ENCODE measurements around the gene ARHGAP42. TPM values are rescaled to one million over a fixed set of nuclear protein-coding genes. Genes with fewer than 3 reads are reported as not detected.

Gene ARHGAP42
- total RNA-seq, 1 donor from 2014 or later, result 33.2 TPM

GRCh38 chr11:100965346-100965745, 278.3 kb downstream of the ARHGAP42 start:
- no peaks in the 10 kb centered on the region for H3K27me3 Mint-ChIP-seq (ENCODE audit: low read depth, unreplicated experiment)
- H3K9ac ChIP-seq (ENCODE audit: low read length), result no peak overlapping the region
- peaks cover 16% of the 10 kb centered on the region for H3K36me3 Mint-ChIP-seq (ENCODE audit: low read depth, unreplicated experiment)
- H3K36me3 ChIP-seq (ENCODE audit: insufficient read depth, low read length), result peaks cover 4% of the 10 kb centered on the region
- H3K4me3 ChIP-seq (ENCODE audit: insufficient read depth, low read depth, low read length), result no peak overlapping the region
- no peaks in the 10 kb centered on the region for H3K4me1 ChIP-seq (ENCODE audit: insufficient read depth, low read length)
- no peak overlapping the region for H3K4me3 Mint-ChIP-seq (ENCODE audit: unreplicated experiment)
- TF ChIP-seq, protein P1, sequence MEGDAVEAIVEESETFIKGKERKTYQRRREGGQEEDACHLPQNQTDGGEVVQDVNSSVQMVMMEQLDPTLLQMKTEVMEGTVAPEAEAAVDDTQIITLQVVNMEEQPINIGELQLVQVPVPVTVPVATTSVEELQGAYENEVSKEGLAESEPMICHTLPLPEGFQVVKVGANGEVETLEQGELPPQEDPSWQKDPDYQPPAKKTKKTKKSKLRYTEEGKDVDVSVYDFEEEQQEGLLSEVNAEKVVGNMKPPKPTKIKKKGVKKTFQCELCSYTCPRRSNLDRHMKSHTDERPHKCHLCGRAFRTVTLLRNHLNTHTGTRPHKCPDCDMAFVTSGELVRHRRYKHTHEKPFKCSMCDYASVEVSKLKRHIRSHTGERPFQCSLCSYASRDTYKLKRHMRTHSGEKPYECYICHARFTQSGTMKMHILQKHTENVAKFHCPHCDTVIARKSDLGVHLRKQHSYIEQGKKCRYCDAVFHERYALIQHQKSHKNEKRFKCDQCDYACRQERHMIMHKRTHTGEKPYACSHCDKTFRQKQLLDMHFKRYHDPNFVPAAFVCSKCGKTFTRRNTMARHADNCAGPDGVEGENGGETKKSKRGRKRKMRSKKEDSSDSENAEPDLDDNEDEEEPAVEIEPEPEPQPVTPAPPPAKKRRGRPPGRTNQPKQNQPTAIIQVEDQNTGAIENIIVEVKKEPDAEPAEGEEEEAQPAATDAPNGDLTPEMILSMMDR (IDR thresholded peaks at IDR 0.05; ENCODE audit: insufficient read depth, low read depth, low read length), result no peak
- TF ChIP-seq EZH2 (IDR thresholded peaks at IDR 0.05; ENCODE audit: insufficient read depth, low read length), result no peak
- H3K4me2 ChIP-seq (ENCODE audit: low read length), result no peak overlapping the region
- no peaks in the 10 kb centered on the region for H3K9me3 ChIP-seq (ENCODE audit: insufficient read depth, low read depth, low read length)
- no peaks in the 10 kb centered on the region for H4K20me1 ChIP-seq (ENCODE audit: insufficient read depth, low read length)
- H2AFZ ChIP-seq (ENCODE audit: low read depth, low read length), result no peak overlapping the region
- no peak overlapping the region for H3K27ac Mint-ChIP-seq (ENCODE audit: unreplicated experiment)
- no peaks in the 10 kb centered on the region for H3K27me3 ChIP-seq (ENCODE audit: insufficient read depth, low read length)
- no peak for DNase-seq (ENCODE audit: low read depth)
- FAIRE-seq, result no peak
- peaks cover 6% of the 10 kb centered on the region for H3K9me3 Mint-ChIP-seq (ENCODE audit: unreplicated experiment)
- H3K79me2 ChIP-seq (ENCODE audit: insufficient read depth, low read length), result no peaks in the 10 kb centered on the region
- H3K27ac ChIP-seq (ENCODE audit: low read depth, low read length), result no peak overlapping the region
- peaks cover 5% of the 10 kb centered on the region for H3K4me1 Mint-ChIP-seq (ENCODE audit: low read depth, unreplicated experiment)

DNA sequence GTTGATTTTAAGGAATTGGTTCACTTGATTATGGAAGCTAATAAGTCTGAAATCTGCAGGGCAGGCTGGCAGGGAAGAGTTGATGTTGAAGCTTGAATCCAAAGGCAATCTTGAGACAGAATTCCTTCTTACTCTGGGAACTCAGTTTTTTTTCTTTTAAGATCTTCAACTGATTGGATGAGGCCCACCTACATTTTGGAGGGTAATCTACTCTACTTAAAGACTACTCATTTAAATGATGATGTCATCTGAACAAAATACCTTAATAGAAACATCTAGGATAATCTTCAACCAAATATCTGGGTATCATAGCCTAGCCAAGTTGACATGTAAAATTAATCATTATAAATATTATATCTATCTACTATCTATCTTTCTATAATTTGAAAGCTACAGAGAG, 279.3 kb downstream of the ARHGAP42 start:
- DNase-seq (ENCODE audit: low read depth) (no peak), FAIRE-seq (no peak)
- Mint-ChIP-seq H3K4me1 (ENCODE audit: low read depth, unreplicated experiment) (peaks cover 5% of the 10 kb centered on the region), H3K36me3 (ENCODE audit: low read depth, unreplicated experiment) (peaks cover 19% of the 10 kb centered on the region), H3K27ac (ENCODE audit: unreplicated experiment) (no peak overlapping the region), H3K27me3 (ENCODE audit: low read depth, unreplicated experiment) (no peaks in the 10 kb centered on the region), H3K4me3 (ENCODE audit: unreplicated experiment) (no peak overlapping the region), H3K9me3 (ENCODE audit: unreplicated experiment) (peaks cover 6% of the 10 kb centered on the region)
- no peak overlapping the region for H3K4me3 ChIP-seq (ENCODE audit: insufficient read depth, low read depth, low read length)
- H2AFZ ChIP-seq (ENCODE audit: low read depth, low read length), result no peak overlapping the region
- H3K27me3 ChIP-seq (ENCODE audit: insufficient read depth, low read length), result no peaks in the 10 kb centered on the region
- TF ChIP-seq, protein P1 (IDR thresholded peaks at IDR 0.05; ENCODE audit: insufficient read depth, low read depth, low read length), result no peak
- no peak for TF ChIP-seq EZH2 (IDR thresholded peaks at IDR 0.05; ENCODE audit: insufficient read depth, low read length)
- H3K9ac ChIP-seq (ENCODE audit: low read length), result no peak overlapping the region
- H3K27ac ChIP-seq (ENCODE audit: low read depth, low read length), result no peak overlapping the region
- H4K20me1 ChIP-seq (ENCODE audit: insufficient read depth, low read length), result no peaks in the 10 kb centered on the region
- no peaks in the 10 kb centered on the region for H3K4me1 ChIP-seq (ENCODE audit: insufficient read depth, low read length)
- no peaks in the 10 kb centered on the region for H3K9me3 ChIP-seq (ENCODE audit: insufficient read depth, low read depth, low read length)
- H3K79me2 ChIP-seq (ENCODE audit: insufficient read depth, low read length), result no peaks in the 10 kb centered on the region
- peaks cover 4% of the 10 kb centered on the region for H3K36me3 ChIP-seq (ENCODE audit: insufficient read depth, low read length)
- H3K4me2 ChIP-seq (ENCODE audit: low read length), result no peak overlapping the region

- H2AFZ ChIP-seq (ENCODE audit: low read depth, low read length), result no peak overlapping the region
- no peak overlapping the region for H3K27ac Mint-ChIP-seq (ENCODE audit: unreplicated experiment)
- peaks cover 19% of the 10 kb centered on the region for H3K36me3 Mint-ChIP-seq (ENCODE audit: low read depth, unreplicated experiment)
Measured at GRCh38 chr11:100969008-100969407, 281.9 kb downstream of the ARHGAP42 start.

More at GRCh38 chr11:100969008-100969407, 281.9 kb downstream of the ARHGAP42 start:
- peaks cover 6% of the 10 kb centered on the region for H3K9me3 Mint-ChIP-seq (ENCODE audit: unreplicated experiment)
- Histone ChIP-seq H3K36me3 (ENCODE audit: insufficient read depth, low read length) (no peaks in the 10 kb centered on the region), H3K9me3 (ENCODE audit: insufficient read depth, low read depth, low read length) (no peaks in the 10 kb centered on the region), H3K4me1 (ENCODE audit: insufficient read depth, low read length) (no peaks in the 10 kb centered on the region), H3K79me2 (ENCODE audit: insufficient read depth, low read length) (no peaks in the 10 kb centered on the region), H3K27ac (ENCODE audit: low read depth, low read length) (no peak overlapping the region), H3K4me2 (ENCODE audit: low read length) (no peak overlapping the region), H3K4me3 (ENCODE audit: insufficient read depth, low read depth, low read length) (no peak overlapping the region), H3K9ac (ENCODE audit: low read length) (no peak overlapping the region), H4K20me1 (ENCODE audit: insufficient read depth, low read length) (no peaks in the 10 kb centered on the region), H3K27me3 (ENCODE audit: insufficient read depth, low read length) (no peaks in the 10 kb centered on the region)
- TF ChIP-seq, protein P1 (IDR thresholded peaks at IDR 0.05; ENCODE audit: insufficient read depth, low read depth, low read length), result no peak
- TF ChIP-seq EZH2 (IDR thresholded peaks at IDR 0.05; ENCODE audit: insufficient read depth, low read length), result no peak
- peaks cover 5% of the 10 kb centered on the region for H3K4me1 Mint-ChIP-seq (ENCODE audit: low read depth, unreplicated experiment)
- DNase-seq (ENCODE audit: low read depth) (no peak), FAIRE-seq (no peak)
- H3K4me3 Mint-ChIP-seq (ENCODE audit: unreplicated experiment), result no peak overlapping the region
- H3K27me3 Mint-ChIP-seq (ENCODE audit: low read depth, unreplicated experiment), result no peaks in the 10 kb centered on the region
